Femur (tissue), 1 donor: Measurements from ENCODE around the gene DOK6.
"Not testable (repeated sequence)": the region's sequence is repeated elsewhere in the genome, so short reads cannot be mapped to it uniquely, and the experiment has no call there.

ENCODE experiments used
- DNase-seq: peaks from one replicate; pipeline ENCODE4 v3.0.0-alpha.2; 2017

DOK6 gene

GRCh38 chr18:69830189-69830588, 429.5 kb downstream of the DOK6 start:
- no peak for DNase-seq

DNA sequence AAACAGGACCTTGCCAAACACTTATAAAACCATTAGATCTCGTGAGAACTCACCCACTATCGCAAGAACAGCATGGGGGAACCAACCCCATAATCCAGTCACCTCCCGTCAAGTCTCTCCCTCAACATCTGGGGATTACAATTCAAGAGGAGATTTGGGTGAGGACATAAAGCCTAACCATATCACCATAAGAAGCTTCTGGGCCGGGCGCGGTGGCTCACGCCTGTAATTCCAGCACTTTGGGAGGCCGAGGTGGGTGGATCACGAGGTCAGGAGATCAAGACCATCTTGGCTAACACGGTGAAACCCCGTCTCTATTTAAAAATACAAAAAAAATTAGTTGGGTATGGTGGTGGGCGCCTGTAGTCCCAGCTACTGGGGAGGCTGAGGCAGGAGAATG, 434.3 kb downstream of the DOK6 start:
- DNase-seq, result not testable (repeated sequence)

DNA sequence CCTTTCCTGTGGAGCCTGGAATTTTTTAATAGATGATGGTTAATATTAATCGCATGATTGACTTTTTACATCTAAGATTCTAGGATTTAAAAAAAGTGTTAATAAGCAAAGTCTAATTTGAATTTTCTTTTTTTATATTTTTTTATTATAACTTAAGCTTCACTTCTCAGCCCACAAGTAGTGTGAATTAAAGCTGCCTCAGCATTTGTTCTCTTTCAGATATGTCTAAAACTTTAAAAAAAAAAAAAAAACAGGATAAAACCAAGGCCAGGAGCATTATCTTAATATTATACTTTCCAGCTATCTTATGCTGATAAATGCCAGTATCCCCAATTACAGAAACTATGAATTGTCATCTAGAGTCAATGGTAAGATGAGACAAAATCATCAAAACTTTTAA, 437.3 kb downstream of the DOK6 start:
- DNase-seq, result no peak

DNA sequence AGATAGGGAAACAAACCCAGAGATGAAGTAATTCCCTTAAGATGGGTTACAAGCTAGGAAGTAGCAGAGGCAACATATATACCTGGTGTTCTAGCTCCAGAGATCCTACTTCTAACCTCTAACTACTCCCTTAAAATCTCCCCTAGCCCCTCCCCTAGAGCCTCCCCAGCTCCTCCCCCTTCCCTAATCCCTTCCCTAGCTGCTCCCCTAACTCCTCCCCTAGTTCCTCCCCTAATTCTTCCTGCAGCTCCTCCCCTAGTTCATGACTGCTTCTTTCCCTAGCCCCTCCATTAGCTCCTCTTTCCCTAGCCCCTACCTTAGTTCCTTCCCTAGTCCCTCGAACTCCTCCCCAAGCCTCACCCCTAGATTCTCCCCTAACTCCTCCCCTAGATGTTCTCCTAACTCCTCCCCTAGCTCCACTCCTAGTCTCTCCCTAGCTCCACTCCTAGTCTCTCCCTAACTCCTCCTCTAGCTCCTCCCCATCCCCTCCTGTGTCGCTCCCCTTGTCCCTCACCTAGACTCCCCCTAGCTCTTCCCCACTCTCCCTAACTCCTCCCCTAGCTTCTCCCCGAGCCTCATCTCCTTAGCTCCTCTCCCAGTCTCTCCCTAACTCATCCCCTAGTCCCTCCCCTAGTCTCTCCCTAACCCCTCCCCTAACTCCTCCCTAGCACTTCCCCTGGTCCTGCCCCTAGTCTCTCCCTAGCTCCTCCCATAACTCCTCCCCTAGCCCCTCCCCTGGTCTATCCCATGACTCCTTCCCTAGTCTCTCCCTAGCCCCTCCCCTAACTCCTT, 438.1 kb downstream of the DOK6 start:
- DNase-seq, result no peak

DNA sequence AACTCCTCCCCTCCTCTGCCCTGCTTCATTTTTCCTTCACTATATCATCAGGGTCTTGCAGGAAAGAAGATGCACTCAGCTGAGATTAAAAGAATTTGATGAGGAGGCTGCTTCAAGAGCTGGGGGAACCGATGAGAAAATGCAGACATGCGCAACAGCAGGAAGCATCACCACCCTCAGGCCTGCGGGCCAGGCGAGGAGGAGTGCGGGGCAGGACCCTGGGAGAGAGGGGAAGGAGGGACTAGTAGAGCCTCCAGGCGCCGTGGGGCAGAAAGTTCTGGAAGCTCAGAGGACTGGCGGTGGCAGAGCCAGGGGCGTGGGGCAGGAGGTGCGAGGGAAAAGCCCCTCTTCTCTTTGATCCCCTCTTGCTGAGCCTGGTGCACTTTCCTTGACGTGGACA, 438.8 kb downstream of the DOK6 start:
- no peak for DNase-seq

DNA sequence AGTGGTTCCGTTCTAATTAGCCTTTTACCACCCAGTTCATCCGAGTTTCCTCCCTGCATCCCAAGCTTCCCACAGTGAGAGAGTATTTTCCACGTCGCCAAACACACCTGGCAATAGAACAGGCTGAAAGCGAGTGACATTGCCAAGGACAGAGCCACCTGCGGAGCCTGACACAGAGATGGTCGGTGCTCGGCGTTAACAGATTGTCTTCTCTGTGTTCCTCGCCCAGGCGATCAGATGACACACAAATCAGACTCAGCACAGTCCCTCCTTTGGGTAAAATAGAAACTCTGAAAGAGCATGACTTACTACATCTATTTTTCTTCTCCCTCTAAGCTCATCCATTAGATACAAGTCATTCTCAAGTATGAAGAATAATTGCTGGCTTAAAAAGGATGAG, 439.3 kb downstream of the DOK6 start:
- DNase-seq, result no peak

DNA sequence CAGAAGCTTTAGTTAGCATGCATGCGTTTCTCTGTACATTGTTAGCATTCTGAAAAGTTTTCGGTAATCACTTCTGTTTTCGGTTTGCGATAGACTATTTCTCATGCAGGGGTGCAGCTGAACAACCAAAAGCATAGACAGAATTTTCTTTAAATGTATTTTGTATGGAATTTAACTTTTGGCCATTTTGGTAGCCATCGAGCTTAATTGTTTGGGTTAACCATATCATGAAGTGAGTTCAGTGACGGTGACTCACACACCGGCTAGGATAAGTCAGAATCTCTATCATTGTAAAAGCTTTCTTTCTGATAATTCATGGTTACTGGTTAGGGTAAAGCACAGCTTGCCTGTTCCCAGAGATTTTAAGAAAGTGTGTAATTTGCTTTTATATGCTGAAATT, 439.8 kb downstream of the DOK6 start:
- no peak for DNase-seq

- DNase-seq, result no peak
Measured at GRCh38 chr18:69841117-69841516, 440.4 kb downstream of the DOK6 start.

DNA sequence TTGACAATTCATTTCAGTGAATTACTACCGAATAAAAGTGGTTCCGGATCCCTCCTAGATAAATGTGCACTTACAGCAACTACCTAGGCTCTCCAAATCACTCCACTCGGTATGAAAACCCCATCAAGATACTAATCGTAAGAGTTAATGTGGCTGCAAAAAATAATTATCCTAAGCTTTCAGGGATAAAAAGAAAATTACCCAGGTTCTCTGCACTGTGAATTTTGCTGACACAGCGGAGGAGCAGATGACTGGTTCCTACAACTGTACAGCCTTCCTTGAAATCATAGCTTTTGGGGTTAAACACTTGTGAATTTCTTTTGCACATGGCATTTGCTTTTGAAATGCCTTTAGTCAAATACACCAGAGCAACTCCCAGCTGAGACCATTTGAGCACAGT, 442.3 kb downstream of the DOK6 start:
- no peak for DNase-seq

GRCh38 chr18:69844656-69845055, 444.0 kb downstream of the DOK6 start:
- no peak for DNase-seq

DNA sequence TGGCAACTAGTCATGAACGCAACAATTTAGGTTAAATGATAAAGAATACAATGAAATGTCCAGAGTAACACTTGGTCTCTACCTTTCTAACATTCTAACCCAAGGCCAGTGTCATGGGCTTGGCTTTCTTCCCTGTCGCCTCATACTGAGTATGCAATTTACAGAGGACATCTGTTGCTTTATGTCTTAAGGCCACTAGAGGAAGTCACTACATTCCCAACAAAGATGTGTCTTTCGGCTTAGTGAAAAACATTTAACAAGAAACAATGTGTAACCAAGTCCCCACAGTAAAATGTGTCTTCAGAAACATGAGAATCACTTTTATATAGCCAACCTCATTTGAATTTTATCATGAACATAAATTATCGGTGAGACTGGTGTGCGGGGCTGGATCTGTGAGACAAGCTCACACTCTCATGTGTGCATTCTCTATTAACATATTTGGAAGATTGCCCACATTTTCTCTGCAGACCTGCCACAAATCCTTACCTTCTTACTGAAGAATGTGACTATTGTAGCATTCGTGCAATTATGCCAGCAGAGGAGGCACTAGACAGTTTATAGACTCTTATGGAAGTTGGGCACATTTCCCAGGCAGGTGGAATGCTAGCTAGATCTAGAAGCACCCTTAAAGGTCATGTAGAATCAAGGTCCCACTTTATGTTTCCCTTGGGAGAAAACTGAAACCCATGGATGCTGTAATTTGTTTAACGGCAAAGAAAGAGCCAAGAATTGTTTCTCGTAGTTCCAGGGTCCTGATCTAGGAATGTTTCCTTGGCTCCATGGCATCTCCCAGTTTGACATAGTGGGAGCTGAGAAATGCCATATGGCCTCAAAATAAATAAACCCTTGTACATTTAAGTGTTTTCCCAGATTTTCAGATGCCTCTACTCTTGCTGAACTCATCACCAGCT, 445.2 kb downstream of the DOK6 start:
- no peak for DNase-seq

DNA sequence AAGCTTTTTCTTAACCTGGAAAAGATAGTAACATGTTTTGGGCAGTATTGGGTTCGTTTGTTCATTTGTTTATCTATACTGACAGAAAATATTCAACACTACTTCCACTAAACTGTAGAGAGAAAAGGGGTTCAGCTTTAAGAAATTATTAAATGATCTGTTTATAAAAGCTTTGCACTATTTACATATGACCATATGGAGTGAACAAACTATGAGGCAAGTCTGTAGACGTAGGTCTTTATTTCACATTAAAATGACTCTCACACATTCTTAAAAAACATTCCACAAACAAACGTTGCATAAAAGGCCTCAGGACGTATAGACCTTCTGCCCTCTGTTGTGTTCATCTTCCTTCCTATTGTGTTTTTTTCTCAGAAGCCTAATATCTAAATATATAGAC, 452.4 kb downstream of the DOK6 start:
- DNase-seq, result no peak

GRCh38 chr18:69854455-69854854, 453.8 kb downstream of the DOK6 start:
- DNase-seq, result no peak

DNA sequence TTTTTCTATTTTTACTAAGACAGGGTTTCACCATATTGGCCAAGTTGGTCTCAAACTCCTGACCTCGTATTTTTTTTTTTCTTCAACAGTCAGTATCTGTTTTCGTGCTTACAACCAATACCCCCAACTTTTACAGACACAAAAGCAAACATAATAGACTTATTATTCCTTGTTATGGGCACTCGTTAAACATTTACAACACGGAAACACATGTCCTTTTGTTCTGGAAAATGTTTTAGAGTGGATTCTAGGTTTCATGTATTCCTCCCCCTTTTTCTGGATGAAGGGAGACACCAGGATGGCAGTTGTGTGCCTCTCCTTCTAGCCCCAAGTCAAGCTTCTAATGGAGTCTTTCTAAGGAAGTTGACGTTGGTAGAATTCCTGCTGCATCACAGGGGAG, 458.2 kb downstream of the DOK6 start:
- no peak for DNase-seq

GRCh38 chr18:69864802-69865201, 464.1 kb downstream of the DOK6 start:
- DNase-seq, result not testable (repeated sequence)

GRCh38 chr18:69865776-69866175, 465.1 kb downstream of the DOK6 start:
- no peak for DNase-seq

DNA sequence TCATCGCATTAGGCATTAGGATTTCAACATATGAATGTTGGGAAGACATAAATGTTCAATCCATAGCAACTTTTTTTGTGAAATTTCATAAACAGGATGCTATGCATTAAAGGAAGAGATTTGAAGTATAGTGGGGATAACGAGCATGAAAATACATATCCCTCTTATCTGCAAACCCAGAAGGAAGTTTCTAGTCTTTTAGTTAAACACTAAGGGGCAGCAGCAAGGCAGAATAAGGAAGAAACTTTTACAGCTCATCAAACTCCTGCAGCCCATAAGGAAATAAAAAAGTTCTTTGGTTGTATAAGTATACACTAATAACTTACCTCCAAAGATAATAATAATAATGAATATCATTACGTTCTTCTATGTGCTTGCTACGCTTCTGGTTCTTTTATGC, 465.5 kb downstream of the DOK6 start:
- DNase-seq, result no peak

- DNase-seq, result no peak
Measured at GRCh38 chr18:69870736-69871135, 470.0 kb downstream of the DOK6 start.

DNA sequence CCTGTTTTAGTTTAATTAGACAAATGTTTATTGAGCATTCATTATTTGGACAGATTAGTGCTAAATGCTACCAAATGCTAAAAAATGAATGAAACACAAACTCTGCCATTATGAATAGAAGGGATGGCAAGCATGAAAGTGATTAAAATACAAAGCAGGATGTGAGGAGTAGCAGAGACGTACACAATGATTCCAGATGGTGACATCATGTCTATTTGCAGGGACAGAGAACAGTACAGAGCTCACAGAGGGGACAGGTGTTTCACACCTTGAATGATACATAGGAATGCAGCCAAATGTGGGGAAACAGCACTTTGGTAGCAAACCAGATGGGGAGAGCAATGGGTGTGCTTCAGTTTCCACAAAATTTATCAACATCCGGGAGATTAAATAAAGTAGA, 470.7 kb downstream of the DOK6 start:
- DNase-seq, result no peak

- no peak for DNase-seq
Measured at GRCh38 chr18:69872661-69873060, 472.0 kb downstream of the DOK6 start.

- no peak for DNase-seq
Measured at GRCh38 chr18:69874058-69874457, 473.4 kb downstream of the DOK6 start.

DNA sequence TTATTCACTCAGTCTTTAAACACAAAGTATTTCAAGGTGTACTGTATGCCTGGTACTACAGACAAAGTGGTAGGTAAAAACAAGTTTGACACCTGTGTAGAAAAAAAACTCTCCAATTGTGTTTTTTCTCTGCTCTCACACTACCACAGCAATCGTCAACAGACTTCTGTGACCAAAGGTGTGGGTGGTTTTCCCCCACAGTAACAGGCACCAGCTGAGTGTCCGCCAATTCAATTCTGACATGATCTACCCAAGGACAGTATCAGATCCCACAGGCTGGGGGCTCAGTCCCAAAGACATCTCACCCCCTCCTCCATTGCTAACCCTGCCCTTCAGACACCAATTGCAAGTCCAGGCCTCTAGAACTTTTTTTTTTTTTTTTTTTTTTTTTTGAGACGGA, 475.8 kb downstream of the DOK6 start:
- no peak for DNase-seq

DNA sequence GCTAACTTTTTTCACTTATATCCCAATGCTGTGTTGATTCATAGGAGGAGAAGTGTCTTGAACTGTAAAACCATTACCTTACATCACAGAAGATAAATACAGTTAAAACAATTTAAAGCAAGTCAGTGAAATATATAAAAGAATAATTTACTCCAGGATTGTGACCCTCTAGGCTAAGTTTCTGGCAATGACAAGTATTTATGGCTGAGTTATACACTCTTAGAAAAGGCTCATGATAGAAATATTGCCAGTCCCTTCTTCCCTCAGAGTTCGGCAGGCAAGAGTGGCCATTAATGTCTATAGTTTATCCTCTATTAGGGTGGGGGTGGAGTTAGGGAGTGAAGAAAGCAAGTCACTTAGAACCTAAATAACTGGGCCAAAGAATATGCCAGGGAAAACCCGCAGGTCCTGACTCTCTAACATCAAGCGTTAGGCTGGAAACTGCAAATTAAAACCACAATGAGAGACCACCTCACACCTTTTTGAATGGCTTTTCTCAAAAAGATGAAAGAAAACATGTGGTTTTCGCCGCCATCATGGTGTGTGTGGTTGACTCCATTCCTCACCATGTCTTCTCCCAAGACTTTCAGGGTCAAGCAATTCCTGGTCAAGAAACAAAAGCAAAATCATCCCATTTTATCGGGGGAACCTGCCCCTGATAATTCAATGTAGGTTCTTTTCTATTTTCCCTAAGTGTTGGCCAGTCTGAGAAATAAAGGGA, 477.7 kb downstream of the DOK6 start:
- no peak for DNase-seq

- DNase-seq, result not testable (repeated sequence)
Measured at GRCh38 chr18:69879051-69879450, 478.4 kb downstream of the DOK6 start.
